SU-DHL-6 (cell line): ENCODE data around the gene TMEM220.

Experiments
- H2AFZ ChIP-seq: fragments of 200-600 bp; sonication (generic); 2 replicates; pipeline ENCODE4 v1.6.1; 2014; ENCODE audit warnings: low read depth, mild to moderate bottlenecking, moderate library complexity, mixed read lengths, antibody characterized with exemption, low read length; ENCODE audit not compliant: severe bottlenecking
- H3F3A ChIP-seq: fragments of 200-600 bp; shearing (Covaris generic); 2 replicates; pipeline ENCODE4 v1.6.0; 2016; ENCODE audit warnings: antibody characterized with exemption, mild to moderate bottlenecking; ENCODE audit not compliant: insufficient read depth
- H3K27ac ChIP-seq: fragments of 200-600 bp; sonication (generic); 2 replicates; pipeline ENCODE4 v1.5.1; 2016; ENCODE audit warnings: low read depth, mild to moderate bottlenecking, low read length, moderate library complexity, mixed read lengths
- H3K27me3 ChIP-seq: fragments of 200-600 bp; sonication (generic), shearing (Covaris generic); 2 replicates; pipeline ENCODE4 v1.6.0; 2014; ENCODE audit warnings: mild to moderate bottlenecking, low read length
- H3K36me3 ChIP-seq: fragments of 200-600 bp; sonication (generic); 2 replicates; pipeline ENCODE4 v1.6.1; 2014; ENCODE audit warnings: mild to moderate bottlenecking, low read length, mixed read lengths
- H3K4me2 ChIP-seq: fragments of 300-600, 200-600 bp; shearing (Covaris generic), sonication (generic); 2 replicates; pipeline ENCODE4 v1.6.0; 2014; ENCODE audit warnings: low read length, low read depth, mild to moderate bottlenecking; ENCODE audit not compliant: poor library complexity, severe bottlenecking
- H3K4me3 ChIP-seq: fragments of 200-600 bp; sonication (generic); 2 replicates; pipeline ENCODE4 v1.5.1; 2014; ENCODE audit warnings: antibody characterized with exemption, low read length, mild to moderate bottlenecking, mixed read lengths; ENCODE audit not compliant: insufficient read depth, poor library complexity, severe bottlenecking
- H3K79me2 ChIP-seq: fragments of 200-600 bp; sonication (generic); 2 replicates; pipeline ENCODE4 v1.6.1; 2014; ENCODE audit warnings: mild to moderate bottlenecking, low read length, moderate library complexity; ENCODE audit not compliant: insufficient read depth
- H3K9ac ChIP-seq: fragments of 200-600 bp; sonication (generic); 2 replicates; pipeline ENCODE4 v1.7.0; 2014; ENCODE audit warnings: mild to moderate bottlenecking, low read length
- H3K9me2 ChIP-seq: fragments of 200-600 bp; sonication (generic); replicated peaks from 2 replicates; pipeline ENCODE4 v1.6.1; 2014; ENCODE audit warnings: low read length; ENCODE audit not compliant: insufficient read depth
- H3K9me3 ChIP-seq: fragments of 200-600 bp; sonication (generic); 2 replicates; pipeline ENCODE4 v1.6.1; 2014; ENCODE audit warnings: low read length, mixed read lengths; ENCODE audit not compliant: insufficient read depth
- H4K20me1 ChIP-seq: fragments of 200-600 bp; sonication (generic); 2 replicates; pipeline ENCODE4 v1.6.1; 2014; ENCODE audit warnings: low read depth, mild to moderate bottlenecking, antibody characterized with exemption, low read length, moderate library complexity, mixed read lengths
- CTCF ChIP-seq: fragments of 200-600 bp; sonication (generic); IDR thresholded peaks from one replicate; pipeline ENCODE4 v1.5.1; 2017; ENCODE audit warnings: antibody characterized with exemption, mild to moderate bottlenecking, low read length, moderate library complexity; ENCODE audit not compliant: insufficient read depth, poor library complexity, severe bottlenecking
- EZH2phosphoT487 ChIP-seq: fragments of 200-600 bp; sonication (generic), shearing (Covaris generic); conservative IDR thresholded peaks from 2 replicates; pipeline ENCODE4 v1.6.1; 2018; ENCODE audit warnings: mild to moderate bottlenecking, antibody characterized with exemption, low read length, moderate library complexity, mixed read lengths

The TMEM220 gene

GRCh38 chr17:10739386-10739785, 9.6 kb upstream of the TMEM220 start:
- Histone ChIP-seq H4K20me1 (no peaks in the 10 kb centered on the region), H3F3A (no peaks in the 10 kb centered on the region), H3K79me2 (no peaks in the 10 kb centered on the region), H3K9me2 (no peaks in the 10 kb centered on the region), H3K9ac (no peak overlapping the region), H3K9me3 (no peaks in the 10 kb centered on the region), H3K36me3 (no peaks in the 10 kb centered on the region), H3K27ac (no peak overlapping the region), H3K27me3 (no peaks in the 10 kb centered on the region), H3K4me3 (no peak overlapping the region), H3K4me2 (no peak overlapping the region), H2AFZ (no peak overlapping the region)
- TF ChIP-seq EZH2phosphoT487 (no peak), CTCF (no peak)

GRCh38 chr17:10738521-10739258, 8.9 kb upstream of the TMEM220 start:
- Histone ChIP-seq H3F3A (no peaks in the 10 kb centered on the region), H3K4me2 (no peak overlapping the region), H3K4me3 (no peak overlapping the region), H4K20me1 (no peaks in the 10 kb centered on the region), H3K27me3 (no peaks in the 10 kb centered on the region), H3K36me3 (no peaks in the 10 kb centered on the region), H3K9me3 (no peaks in the 10 kb centered on the region), H3K79me2 (no peaks in the 10 kb centered on the region), H3K27ac (no peak overlapping the region), H3K9me2 (no peaks in the 10 kb centered on the region), H2AFZ (no peak overlapping the region), H3K9ac (no peak overlapping the region)
- TF ChIP-seq CTCF: no peak
- no peak for TF ChIP-seq EZH2phosphoT487

- no peaks in the 10 kb centered on the region for H3K9me2 ChIP-seq
- no peak overlapping the region for H3K4me3 ChIP-seq
- no peak overlapping the region for H2AFZ ChIP-seq
- no peak overlapping the region for H3K9ac ChIP-seq
- H3K79me2 ChIP-seq: no peaks in the 10 kb centered on the region
- H3F3A ChIP-seq: no peaks in the 10 kb centered on the region
- TF ChIP-seq CTCF (no peak), EZH2phosphoT487 (no peak)
- H3K4me2 ChIP-seq: no peak overlapping the region
- no peaks in the 10 kb centered on the region for H4K20me1 ChIP-seq
- H3K9me3 ChIP-seq: no peaks in the 10 kb centered on the region
- no peaks in the 10 kb centered on the region for H3K36me3 ChIP-seq
- H3K27ac ChIP-seq: no peak overlapping the region
- H3K27me3 ChIP-seq: no peaks in the 10 kb centered on the region
Measured at GRCh38 chr17:10737736-10738135, 7.9 kb upstream of the TMEM220 start.
